SH-SY5Y (cell line): Measurements from ENCODE around the gene SPRED2.

ENCODE experiments used
- GATA2 ChIP-seq: IDR thresholded peaks from 2 replicates; pipeline ENCODE4 v1.6.1; 2011; ENCODE audit warnings: mild to moderate bottlenecking, low read depth, low read length
- GATA3 ChIP-seq: IDR thresholded peaks from 2 replicates; pipeline ENCODE4 v1.6.1; 2011; ENCODE audit warnings: low read depth, mild to moderate bottlenecking, low read length, moderate library complexity

Gene SPRED2

GRCh38 chr2:65275141-65275915 lies 157.1 kb downstream of the SPRED2 start:
- no peak for TF ChIP-seq GATA2
- TF ChIP-seq GATA3, result no peak

- no peak for TF ChIP-seq GATA2
- TF ChIP-seq GATA3, result no peak
Observed at GRCh38 chr2:65273344-65273743, 159.1 kb downstream of the SPRED2 start.

- TF ChIP-seq GATA2, result no peak
- no peak for TF ChIP-seq GATA3
Observed at GRCh38 chr2:65268957-65269356, 163.4 kb downstream of the SPRED2 start.

GRCh38 chr2:65267008-65267407 lies 165.4 kb downstream of the SPRED2 start:
- TF ChIP-seq GATA3 (no peak), GATA2 (no peak)

- TF ChIP-seq GATA3 (no peak), GATA2 (no peak)
Observed at GRCh38 chr2:65265671-65266045, 166.7 kb downstream of the SPRED2 start.

- no peak for TF ChIP-seq GATA3
- no peak for TF ChIP-seq GATA2
Observed at GRCh38 chr2:65264821-65265670, 167.4 kb downstream of the SPRED2 start.

- TF ChIP-seq GATA3 (no peak), GATA2 (no peak)
Observed at GRCh38 chr2:65263986-65264385, 168.4 kb downstream of the SPRED2 start.

- TF ChIP-seq GATA2, result no peak
- no peak for TF ChIP-seq GATA3
Observed at GRCh38 chr2:65263262-65263661, 169.1 kb downstream of the SPRED2 start.

- no peak for TF ChIP-seq GATA3
- TF ChIP-seq GATA2, result no peak
Observed at GRCh38 chr2:65261676-65262075, 170.7 kb downstream of the SPRED2 start.
